ENCODE data around the gene CORO6.

CORO6 gene

DNA sequence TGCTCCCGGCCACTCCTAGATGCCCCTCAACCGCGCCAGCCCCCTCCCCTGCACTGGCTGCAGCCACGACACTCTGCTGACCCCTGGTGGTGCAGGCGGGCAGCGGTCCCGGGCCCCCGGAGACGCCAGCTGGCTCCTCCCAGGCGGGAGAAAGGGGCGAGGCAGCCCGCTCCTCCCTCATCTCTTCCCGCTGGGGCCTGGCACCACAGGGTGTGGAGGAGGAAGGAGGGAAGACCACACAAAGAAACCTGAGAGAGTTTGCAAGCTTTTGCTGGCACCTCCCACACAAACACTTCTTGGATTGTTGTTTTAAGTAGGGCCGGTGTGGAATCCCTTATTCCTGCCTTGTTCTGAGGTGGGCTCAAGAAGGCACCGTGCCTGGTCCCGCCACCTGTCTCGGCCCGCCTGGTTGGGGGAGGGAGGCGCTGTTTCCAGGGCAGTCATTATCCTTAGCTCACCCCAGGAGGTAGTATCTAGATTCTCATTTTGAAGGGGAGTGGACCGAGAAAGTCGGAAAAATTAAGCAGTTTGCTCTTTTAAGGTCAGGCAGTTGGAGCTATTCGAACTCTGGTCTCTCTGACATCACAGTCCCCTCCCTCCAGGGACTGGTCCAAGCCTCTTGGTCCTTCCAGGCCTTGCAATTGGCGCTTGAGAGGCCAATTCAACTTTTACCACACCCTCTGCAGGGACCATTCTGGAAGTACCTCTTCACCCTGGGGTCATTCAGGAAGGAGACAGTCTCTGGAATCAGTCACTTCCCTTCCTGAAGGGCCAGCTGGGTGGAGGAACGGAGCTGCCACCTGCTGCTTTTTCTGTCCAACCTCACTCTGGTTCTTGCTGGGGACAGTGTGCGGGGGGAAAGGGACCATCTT is 30.7 kb downstream of the CORO6 start:
- peak in 1 of 2 donors; percentile 51 for DNase-seq (ENCODE audit: low read depth in 2 of 2, low spot score in 1 of 2)

DNA sequence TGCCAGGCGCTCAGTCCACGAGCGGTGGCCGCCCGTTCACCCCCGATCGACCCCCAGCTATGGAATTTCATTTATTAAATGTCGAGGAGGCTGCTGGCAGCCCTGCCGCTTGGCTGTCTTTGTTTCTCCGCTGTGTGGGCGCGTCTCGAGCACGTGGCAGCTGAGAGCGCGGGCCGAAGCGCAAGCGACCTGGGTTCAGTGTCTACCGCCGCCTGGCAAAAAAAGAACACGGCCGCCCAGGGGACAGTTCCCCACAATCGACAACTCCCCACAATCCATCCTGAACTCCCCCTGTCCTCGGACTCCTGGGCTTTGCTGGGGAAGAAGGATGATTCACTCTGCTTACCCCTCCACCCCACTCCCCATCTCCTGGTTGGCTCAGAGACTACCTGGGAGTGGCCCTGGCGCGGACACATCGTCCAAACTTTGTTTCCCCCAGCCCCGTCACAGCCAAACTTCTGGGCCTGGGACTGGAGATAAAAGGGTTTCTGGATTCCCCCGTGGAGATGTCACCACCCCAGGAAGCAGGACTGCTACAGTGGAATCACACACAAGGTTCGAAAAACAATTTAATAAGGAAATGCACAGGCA is 31.5 kb downstream of the CORO6 start:
- no peak for DNase-seq (ENCODE audit: low read depth in 2 of 2, low spot score in 1 of 2)

DNA sequence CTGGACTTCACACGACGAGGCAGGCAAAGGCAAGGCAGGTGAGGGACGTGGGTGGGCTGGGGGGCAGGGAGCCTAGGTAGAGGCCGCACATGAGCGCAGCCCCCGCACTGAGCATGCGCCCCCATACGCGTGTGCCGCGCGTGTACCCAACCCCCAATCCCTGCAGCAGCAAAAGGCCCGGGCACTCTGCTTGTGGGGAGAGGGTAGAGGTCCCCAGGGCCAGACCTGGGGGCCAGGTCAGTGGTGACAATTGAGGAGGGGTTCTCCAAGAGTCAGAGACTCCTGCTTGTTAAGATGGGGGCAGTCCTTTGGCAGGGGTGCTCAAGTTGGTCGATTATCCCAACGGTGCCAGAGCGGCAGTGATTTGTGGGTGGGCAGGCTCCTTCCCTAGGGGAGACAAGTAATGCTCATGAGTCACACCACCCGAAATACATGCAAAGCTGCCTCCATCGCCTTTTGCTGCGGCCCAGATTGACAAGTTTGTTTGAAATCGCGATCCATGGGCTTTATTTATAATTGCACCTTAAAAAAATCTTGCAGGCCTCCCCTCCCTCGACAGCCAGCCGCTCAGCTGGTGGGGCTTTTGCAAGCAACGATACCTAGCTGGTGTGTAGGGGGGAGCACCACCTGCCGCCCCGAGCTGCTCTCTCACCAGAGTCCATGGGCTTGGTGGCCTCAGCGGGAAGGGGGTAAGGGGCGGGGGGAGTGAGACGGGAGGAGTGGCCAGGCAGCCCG is 32.1 kb downstream of the CORO6 start:
- no peak for DNase-seq (ENCODE audit: low read depth in 2 of 2, low spot score in 1 of 2)

DNA sequence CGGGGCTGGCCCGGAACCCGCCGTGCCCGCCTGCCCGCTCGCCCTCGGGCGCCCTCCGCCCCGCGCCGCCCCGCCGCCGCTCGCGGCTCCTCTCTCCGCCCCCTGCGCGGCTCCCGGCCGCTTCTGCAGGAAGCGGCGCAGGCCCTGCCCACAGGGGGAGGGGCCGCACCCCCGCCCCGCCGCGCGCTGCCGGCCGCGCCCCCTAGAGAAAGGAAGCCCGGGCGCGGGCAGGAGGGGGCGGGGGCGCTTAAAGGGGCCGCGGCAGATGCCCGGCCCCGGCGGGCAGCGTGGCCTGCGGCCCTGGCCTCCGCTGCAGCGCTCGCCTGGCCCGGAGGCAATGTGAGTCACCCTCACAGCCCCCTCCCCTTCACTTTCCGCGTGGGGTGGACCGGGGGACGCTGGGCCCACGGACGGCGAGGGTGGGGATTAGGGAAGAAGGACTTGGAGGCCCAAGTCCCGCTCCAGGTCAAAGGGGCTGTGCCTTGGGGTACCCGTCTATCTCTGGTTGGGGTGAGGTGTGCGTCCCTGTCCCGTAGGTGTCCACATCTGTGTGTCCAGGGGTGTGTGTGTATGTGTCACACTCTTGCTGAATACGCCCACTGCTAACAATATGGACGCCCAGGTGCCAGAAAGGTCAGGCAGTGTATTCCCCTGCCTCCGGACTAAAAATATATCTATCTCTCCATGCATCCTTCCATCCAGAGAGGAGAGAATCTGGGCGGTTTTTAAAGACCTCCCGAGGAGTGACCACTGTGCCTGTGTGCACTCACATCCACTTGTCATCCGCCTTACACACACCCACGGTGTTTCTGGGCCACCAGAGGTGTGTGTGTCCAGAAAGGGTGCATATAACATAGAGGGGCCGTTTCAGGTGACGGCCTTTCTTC is 32.9 kb downstream of the CORO6 start, which contains the start of gene GIT1:
TSS of gene GIT1 (minus strand) at position 125 of the 887 bp plus-strand sequence. CDS start 270 bp downstream, outside the sequence.
- DNase-seq (ENCODE audit: low read depth in 2 of 2, low spot score in 1 of 2) = peak in 1 of 2 donors; percentile 71

DNA sequence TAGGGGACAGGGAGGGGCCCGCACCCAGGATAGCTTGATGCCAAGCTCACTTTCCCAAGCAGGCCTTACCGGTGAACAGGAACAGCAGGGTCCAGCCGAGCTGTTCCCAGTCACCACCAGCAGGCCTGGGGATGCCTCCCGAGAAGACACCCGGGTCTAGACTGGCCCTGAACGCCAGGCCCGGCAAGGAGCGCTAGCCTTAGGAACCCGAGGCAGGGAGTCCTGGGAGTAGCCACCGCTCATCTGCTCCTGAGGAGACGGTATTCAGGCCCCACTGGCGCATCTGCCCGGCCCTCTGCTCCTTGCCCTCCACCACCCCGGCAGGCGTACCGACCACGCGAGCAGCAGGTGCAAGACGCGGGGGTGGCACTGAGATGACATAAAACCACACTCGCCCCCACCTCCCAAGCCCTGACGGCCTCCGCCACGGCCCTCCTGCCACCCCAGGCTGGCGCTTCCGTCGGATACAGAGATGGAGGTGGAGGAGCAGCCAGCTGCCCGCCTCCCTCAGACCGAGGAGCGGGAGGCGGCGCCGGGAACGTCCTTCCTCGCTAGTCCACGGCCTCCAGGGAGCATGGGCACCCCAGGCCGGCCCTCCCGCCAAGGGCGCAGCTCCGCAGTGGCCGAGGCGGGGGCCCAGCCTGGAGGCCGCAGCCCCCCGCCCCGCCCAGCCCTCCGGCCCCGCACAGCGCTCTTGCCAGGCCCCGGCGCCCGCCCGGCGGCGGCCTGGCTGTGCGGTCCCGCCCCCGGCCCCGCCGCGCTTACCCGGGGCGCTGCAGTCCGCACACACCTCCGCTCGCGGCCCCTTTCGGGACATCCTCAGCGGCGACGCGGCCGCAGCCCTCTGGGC is 33.9 kb downstream of the CORO6 start:
- DNase-seq (ENCODE audit: low read depth in 2 of 2, low spot score in 1 of 2) = no peak

DNA sequence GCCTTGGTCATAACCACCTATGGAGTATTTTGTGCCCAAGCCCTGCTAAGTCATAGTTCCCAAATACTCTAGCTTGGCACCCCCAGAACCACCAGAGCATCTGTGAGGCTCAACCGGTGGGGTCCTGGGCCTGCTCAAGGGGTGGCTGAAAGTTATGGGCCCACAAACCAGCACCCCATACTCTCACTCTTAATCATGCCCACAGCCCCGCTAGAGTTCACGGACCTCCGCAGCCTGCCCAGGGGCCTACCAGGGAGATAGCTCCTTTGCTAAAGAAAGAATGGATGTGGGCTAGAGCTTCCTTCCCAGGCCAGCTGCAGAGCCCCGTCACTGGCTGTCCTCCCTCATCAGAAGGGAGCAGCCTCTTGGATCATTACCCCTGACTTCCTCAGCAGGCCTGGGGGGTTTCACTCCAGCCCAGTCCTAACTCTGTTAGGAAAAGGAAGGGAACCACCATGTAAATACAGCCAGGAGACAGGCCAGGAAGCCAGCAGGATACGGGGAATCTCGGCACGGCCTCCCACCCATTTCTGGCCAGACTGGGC is 34.6 kb downstream of the CORO6 start:
- no peak for DNase-seq (ENCODE audit: low read depth in 2 of 2, low spot score in 1 of 2)

DNA sequence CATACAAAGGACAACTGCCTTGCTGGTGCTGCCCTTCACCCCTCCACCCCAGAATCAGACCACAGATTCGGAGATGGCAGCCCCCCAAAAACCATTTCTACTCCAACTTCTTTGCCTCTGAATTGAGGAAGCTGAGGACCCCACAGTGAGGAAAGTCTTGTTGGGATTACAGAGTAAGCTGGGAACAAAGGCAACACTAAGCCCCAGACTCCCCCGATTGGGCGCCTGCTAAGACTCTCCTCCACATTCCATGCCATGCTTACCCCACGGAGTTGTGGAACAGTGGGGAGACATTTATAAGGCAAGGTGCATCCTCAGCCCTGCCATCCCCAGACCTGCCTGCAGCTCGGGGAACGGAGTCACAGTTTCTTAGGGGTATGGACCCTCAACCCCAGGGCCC is 35.1 kb downstream of the CORO6 start:
- no peak for DNase-seq (ENCODE audit: low read depth in 2 of 2, low spot score in 1 of 2)

DNA sequence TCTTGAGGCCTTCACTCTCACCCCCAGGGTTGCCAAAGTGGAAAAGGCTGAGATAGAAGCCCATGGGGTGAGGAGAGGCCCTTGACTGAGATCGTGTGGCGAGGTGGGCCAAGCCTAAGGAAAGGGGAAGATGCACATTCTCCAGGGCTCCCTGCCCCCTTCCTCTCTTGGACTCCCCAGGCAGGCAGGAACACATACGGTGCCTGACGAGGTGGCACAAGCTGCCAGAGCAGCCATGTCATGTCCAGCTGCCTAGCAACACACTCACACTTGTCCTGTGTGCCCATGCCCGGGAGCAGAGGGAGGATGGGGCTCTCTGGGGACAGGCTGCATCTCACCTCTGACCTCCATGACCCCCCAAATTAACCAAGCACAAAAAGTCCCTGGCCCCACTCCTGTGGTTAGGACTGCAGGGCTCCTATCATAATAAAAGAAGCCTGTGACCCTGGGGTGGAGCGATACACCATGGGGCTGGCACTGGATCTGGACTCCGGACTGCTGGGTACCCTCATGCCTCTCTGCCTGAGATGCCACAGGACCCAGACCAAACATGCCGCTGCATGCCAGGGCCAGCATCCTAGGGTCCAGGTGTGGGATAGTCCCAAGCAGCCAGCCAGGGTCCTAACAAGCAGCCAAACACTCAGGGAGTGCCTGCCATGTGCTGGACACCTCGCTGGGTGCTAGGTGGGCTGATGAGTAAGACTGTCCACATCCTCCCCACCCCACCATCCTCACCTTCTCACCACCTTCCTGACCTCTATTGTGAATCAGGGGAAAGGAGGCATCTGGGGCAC is 35.8 kb downstream of the CORO6 start:
- no peak for DNase-seq (ENCODE audit: low read depth in 2 of 2, low spot score in 1 of 2)

DNA sequence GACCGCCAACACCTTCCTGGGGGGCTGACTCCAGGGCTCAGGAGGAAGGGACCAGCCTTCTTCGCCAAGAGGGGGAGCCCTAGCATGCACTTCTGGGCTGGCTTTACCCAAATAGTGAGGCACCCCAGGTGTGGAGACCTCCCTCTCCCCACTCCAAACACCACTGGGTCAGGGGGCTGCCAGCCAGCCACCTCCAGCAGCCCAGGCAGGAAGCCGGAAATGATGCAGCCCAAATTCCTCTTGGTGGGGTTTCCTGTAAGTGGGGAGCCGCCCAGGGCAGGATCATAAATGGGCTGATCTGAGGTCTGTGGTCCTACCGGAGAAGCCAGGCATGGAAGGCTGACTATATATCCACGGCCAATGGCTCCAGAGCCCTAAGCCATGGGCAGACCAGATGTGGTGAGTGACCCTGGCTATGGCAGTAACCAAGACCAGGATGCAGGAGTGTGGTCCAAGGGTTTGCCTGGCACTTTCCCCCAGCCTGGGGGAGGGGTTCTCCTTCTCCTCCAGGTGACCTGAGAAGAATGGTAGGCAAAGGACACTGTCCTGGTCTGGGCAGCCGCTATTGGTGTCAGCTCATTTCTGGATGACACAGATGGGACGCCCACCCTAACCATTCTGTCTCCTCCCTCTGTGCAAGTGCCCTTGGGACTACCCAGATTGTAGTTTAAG is 37.5 kb downstream of the CORO6 start:
- DNase-seq (ENCODE audit: low read depth in 2 of 2, low spot score in 1 of 2) = no peak

DNA sequence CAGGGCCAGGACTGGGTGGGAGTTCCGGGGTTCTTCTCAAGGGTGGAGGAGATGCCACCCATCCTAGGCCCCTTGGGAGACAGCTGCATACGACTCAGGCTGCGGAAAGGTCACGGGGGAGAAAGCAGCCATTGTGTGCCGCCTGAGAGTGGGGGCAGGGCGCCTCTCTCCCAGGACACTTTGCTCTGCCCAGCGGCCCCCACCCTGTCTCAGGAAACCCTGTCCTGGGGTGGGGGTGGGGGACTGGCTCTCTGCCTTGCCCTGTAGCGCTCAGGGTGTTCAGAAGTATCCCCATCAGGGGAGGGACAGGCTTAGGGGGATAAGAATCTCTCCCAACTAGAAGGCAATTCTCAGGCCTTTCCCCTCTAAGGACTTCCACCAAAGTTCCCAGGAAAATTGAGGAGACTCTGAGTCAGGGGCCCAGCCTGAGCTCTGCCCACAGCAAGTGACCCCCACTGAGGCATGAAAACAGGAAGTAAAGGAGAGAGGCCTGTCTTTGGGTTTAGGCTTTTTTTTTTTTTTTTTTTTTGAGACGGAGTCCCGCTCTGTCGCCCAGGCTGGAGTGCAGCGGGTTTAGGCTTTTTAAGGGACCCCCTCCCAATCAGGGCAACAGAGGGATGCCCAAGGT is 38.1 kb downstream of the CORO6 start:
- no peak for DNase-seq (ENCODE audit: low read depth in 2 of 2, low spot score in 1 of 2)

DNA sequence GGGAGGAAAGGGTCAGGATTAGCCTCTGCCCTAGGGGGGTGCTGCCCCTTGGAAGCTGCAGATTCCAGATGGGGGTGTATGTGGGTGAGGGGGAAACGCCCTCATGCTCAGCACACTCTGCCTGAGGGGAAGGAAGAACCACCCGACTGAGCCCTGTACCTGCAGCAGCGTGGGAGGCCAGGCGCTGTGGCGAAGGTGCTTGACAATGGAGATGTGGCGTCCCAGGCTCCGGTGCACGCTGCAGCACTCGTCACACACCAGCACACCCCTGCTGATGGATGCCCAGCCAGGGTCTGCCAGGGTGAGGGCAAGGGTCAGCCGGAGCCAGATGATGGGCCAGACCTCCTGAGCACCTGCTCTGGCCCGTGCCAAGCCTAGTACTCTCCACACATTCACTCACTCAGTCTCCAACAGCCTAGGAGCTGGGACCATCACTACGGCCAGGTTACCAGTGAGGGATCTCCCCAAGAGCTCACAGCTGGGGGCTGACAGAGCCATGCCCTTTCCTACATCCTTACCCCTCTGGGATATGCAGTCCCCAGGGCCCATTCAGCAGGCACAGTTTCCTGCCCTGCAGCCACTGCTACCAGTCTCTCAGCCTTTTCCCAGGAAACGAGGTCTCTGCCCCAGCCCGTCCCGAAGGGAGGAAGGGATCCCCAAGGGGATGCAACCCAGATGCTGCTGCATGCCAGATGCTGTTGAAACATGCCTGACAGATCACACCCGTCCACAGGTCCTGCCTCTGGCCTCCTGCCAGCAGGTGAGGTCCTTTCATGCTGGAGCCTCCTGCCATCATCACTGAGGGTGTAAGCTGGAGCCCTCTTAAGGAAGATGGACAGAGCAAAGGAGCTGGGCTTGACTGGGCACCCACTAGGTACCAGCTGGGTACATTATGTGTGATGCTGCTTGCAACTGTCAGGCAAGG is 39.1 kb downstream of the CORO6 start:
- DNase-seq (ENCODE audit: low read depth in 2 of 2, low spot score in 1 of 2) = no peak

DNA sequence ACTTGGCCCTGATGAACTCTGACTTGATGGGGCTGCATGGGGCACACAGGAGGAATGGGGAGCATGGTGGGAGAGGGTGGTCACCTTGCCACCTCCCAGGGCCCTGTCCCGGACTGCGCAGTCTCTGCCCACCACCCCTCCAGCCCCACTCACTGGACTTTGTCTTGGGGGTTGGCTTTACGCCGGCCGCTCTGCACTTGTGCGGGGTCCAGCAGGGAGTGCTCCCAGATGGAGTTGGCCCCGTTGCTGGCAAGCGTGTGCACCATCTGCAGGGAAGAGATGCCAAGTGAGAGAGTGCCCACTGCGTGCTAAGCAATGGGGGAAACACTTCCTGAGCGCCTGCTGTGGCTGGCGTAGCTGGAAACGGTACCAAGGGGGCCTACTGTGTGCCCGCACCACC is 39.9 kb downstream of the CORO6 start:
- DNase-seq (ENCODE audit: low read depth in 2 of 2, low spot score in 1 of 2) = no peak

DNA sequence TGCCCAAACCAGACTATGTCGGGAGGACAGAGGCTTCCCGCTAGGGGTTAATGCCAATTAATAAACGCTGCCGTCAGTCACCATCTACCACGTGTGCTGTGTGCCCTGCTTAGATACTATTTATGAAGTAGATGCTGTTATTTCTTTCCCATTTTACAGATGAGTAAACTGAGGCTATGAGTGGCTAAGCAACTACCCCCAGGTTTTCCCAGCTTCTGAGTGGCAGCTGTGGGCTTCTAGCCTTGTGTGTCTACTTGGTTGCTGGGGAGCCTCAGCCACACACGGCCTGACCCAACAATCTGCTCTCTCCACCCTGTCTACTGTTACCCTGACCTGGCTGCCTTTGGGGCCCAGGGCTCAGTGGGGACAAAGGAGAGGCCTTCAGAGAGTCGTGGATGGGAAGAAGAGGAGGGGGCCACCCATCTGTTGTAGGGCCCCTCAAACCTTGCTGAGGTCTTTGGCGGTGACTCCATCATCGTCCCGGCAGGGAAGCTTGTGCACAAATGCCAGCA is 40.4 kb downstream of the CORO6 start:
- no peak for DNase-seq (ENCODE audit: low read depth in 2 of 2, low spot score in 1 of 2)

DNA sequence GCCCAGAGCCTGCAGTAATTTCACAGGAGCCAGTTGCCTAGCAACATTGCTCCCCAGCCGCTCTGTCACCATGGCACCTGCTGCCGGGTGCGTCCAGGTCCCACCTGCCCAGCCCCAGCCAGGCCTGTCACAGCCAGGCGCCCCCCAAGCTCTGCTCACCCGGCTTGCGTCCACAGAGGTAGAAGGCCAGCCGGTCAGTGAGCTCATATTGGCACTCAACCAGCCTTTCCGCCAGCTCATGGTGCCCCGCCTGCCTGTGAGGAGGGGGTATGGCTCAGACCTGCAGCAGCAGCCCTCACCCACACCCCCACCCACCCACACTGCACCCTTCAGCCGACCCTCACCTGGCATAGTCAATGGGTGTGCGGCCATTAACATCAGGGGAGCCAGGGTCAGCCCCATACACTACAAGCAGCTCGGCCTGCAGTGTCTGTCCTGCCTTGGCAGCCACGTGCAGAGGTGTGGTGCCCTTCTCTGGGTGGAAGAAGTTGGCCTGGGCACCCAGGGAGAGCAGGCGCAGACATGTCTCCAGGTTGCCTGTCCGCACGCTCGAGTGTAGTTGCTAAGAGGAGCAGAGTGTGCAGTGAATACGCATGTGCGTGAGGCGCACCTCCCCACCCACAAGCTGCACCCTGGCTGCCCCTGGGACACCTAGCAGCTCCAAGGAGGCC is 41.0 kb downstream of the CORO6 start:
- no peak for DNase-seq (ENCODE audit: low read depth in 2 of 2, low spot score in 1 of 2)

DNA sequence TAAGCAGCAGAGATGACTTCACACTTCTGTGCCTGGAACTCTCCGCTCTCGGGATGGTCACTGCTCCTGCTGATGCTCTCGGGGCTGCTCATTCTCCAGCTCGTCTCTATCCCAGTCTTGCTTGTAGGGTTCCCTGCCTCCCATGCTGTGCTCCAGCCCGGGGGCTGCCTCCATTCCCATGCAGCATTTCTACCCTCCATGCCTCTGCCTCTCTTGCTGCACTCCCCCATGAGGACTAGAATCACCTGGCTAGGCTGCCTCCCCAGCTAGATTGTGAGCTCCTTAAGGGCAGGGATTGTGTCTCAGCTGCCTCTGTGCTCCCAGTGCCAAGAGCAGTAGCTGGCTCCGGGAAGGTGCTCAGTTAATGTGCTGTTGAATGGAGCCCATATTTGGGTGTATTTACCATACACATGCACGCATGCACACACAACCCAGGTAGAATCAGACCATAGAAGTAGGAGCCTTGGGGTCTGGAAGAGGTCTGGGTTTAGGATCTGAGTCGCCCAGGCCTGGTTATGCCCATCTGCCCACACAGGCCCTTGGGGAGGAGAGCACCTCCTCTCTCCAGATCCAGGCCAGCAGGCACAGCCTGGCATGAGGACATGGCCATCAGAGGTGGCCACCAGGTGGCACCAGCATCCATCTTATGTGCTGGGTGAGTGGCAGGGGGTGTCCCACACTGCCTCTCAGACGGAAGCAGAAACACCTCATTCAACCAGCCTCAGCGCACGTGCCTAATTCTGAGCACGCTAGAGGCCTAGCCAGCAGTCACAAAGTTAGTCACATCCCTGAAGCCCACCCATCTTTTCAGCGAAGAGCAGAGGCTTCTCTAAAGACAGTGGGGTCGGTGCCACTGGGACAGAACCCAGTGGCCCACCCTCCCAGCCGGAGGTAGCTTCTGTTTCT is 42.6 kb downstream of the CORO6 start:
- peak in 1 of 2 donors; percentile 82 for DNase-seq (ENCODE audit: low read depth in 2 of 2, low spot score in 1 of 2)

All from stimulated activated CD8-positive, alpha-beta memory T cell treated with anti-CD3 and anti-CD28 coated beads, Interleukin-4, amount 100 ng/mL, for 1 hour (primary cell).